ENCODE measurements around the gene GNG3. TPM values are rescaled to one million over a fixed set of nuclear protein-coding genes. Genes with fewer than 3 reads are reported as not detected.
"Not testable (repeated sequence)": the region's sequence is repeated elsewhere in the genome, so short reads cannot be mapped to it uniquely, and the experiment has no call there.

GNG3 gene
- total RNA-seq, 2 donors from 2014 or later = not detected

- no peak for DNase-seq (ENCODE audit: low spot score)
- 96% methylated on average over 11 of the region's 11 CpGs for WGBS
- intact Hi-C loops (cut with DNase I) = no loop called here
- no peak overlapping the region for H3K4me3 ChIP-seq
- TF ChIP-seq POLR2A (IDR thresholded peaks at IDR 0.05) (no peak), POLR2AphosphoS5 (IDR thresholded peaks at IDR 0.05) (no peak)
- TF ChIP-seq, protein P1, sequence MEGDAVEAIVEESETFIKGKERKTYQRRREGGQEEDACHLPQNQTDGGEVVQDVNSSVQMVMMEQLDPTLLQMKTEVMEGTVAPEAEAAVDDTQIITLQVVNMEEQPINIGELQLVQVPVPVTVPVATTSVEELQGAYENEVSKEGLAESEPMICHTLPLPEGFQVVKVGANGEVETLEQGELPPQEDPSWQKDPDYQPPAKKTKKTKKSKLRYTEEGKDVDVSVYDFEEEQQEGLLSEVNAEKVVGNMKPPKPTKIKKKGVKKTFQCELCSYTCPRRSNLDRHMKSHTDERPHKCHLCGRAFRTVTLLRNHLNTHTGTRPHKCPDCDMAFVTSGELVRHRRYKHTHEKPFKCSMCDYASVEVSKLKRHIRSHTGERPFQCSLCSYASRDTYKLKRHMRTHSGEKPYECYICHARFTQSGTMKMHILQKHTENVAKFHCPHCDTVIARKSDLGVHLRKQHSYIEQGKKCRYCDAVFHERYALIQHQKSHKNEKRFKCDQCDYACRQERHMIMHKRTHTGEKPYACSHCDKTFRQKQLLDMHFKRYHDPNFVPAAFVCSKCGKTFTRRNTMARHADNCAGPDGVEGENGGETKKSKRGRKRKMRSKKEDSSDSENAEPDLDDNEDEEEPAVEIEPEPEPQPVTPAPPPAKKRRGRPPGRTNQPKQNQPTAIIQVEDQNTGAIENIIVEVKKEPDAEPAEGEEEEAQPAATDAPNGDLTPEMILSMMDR (IDR thresholded peaks at IDR 0.05) = no peak
- no peaks in the 10 kb centered on the region for H3K27me3 ChIP-seq (replicated peaks; ENCODE audit: insufficient read depth)
- H3K27ac ChIP-seq = no peak overlapping the region
- no peaks in the 10 kb centered on the region for H3K36me3 ChIP-seq
- H3K4me1 ChIP-seq (replicated peaks) = peaks cover 7% of the 10 kb centered on the region
- H3K9me3 ChIP-seq = no peaks in the 10 kb centered on the region
Observed at GRCh38 chr11:62702246-62702645, 5.2 kb upstream of the GNG3 start.

GRCh38 chr11:62703921-62704320 lies 3.6 kb upstream of the GNG3 start:
- H3K27ac ChIP-seq; intact Hi-C loops (cut with DNase I); H3K36me3 ChIP-seq; H3K4me3 ChIP-seq; H3K9me3 ChIP-seq; DNase-seq (ENCODE audit: low spot score); H3K27me3 ChIP-seq (replicated peaks; ENCODE audit: insufficient read depth): not testable (repeated sequence)
- peaks cover 13% of the 10 kb centered on the region for H3K4me1 ChIP-seq (replicated peaks)
- WGBS = 88% methylated on average over 4 of the region's 4 CpGs

- Histone ChIP-seq H3K4me3 (peak overlapping the region; percentile 65 to 68), H3K36me3 (no peaks in the 10 kb centered on the region), H3K4me1 (replicated peaks) (peaks cover 14% of the 10 kb centered on the region), H3K27me3 (replicated peaks; ENCODE audit: insufficient read depth) (no peaks in the 10 kb centered on the region), H3K27ac (peak overlapping the region; percentile 77 to 81), H3K9me3 (no peaks in the 10 kb centered on the region)
- intact Hi-C loops (cut with DNase I) = loop anchor here (5.0 kb wide), 1 partner anchor 103 kb away; the partner anchor contains the start of gene MTA2
- TF ChIP-seq POLR2A (IDR thresholded peaks at IDR 0.05) (no peak), POLR2AphosphoS5 (IDR thresholded peaks at IDR 0.05) (no peak)
- TF ChIP-seq, protein P1 (IDR thresholded peaks at IDR 0.05) = no peak
- WGBS = 37% methylated on average over 7 of the region's 7 CpGs
- DNase-seq (ENCODE audit: low spot score) = no peak
Observed at GRCh38 chr11:62705413-62705812, 2.1 kb upstream of the GNG3 start.

DNA sequence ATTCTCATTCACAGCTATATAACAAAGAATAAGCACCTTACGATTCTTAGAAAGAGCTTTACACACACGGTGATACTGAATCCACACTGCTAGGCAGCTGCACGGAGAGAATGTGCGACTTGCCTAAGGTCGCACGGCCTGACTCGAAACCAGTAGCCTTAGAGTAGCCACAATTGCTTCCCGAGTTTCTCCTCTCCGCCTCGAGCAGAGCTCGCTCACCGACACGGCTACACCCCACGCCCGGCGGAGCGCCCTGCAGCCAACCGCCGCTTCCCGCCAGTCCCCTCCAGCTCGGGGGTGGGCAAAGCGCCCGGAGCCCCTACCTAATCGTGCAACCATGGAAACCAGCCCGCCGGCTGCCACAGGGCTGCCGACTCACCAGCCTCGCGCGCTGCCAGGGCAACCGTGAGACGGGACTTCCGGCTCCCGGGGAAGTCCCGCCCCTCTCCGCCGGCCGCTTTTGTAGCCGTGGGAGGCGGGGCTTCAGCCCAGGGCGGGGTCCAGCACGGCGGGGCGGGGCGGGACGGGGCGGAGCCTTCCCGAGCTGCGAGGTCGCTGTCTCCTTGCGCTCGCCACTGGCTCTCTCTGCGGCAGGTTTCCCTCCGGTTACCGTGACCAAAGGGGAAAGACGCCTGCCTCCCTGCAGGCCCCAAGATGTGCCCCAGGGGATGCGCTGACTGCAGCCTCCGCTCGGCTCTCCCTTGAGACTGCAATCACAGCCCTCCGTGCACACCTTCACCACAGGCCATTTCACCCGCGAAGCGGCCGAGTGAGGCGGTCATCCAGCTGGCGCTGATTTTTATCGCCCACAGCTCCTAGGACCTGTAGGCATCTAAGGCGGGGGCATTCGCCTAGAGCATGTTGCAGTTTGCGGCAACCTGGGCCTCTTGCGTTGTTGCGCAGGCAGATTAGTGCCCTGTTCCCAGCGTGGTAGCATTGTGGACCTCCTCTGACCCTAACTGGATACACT lies 1.3 kb upstream of the GNG3 start:
- intact Hi-C loops (cut with DNase I) = loop anchor here (5.0 kb wide), 1 partner anchor 104 kb away; the partner anchor contains the start of gene MTA2
- peak overlapping the region; percentile 77 to 81 for H3K27ac ChIP-seq
- H3K9me3 ChIP-seq = no peaks in the 10 kb centered on the region
- peak overlapping the region; percentile 65 to 68 for H3K4me3 ChIP-seq
- H3K27me3 ChIP-seq (replicated peaks; ENCODE audit: insufficient read depth) = no peaks in the 10 kb centered on the region
- 3% methylated on average over 72 of the region's 73 CpGs for WGBS
- no peaks in the 10 kb centered on the region for H3K36me3 ChIP-seq
- TF ChIP-seq, protein P1 (IDR thresholded peaks at IDR 0.05) = no peak
- TF ChIP-seq POLR2AphosphoS5 (IDR thresholded peaks at IDR 0.05) (peak; percentile 91), POLR2A (IDR thresholded peaks at IDR 0.05) (peak; percentile 60)
- peaks cover 14% of the 10 kb centered on the region for H3K4me1 ChIP-seq (replicated peaks)
- peak; percentile 95 for DNase-seq (ENCODE audit: low spot score)

- H3K4me3 ChIP-seq = no peak overlapping the region
- TF ChIP-seq, protein P1 (IDR thresholded peaks at IDR 0.05) = no peak
- TF ChIP-seq POLR2A (IDR thresholded peaks at IDR 0.05) = no peak
- TF ChIP-seq POLR2AphosphoS5 (IDR thresholded peaks at IDR 0.05) = no peak
Observed at GRCh38 chr11:62706850-62707247, 627 bp upstream of the GNG3 start.

More at GRCh38 chr11:62706850-62707247, 627 bp upstream of the GNG3 start:
- H3K4me1 ChIP-seq (replicated peaks) = peaks cover 14% of the 10 kb centered on the region
- H3K27me3 ChIP-seq (replicated peaks; ENCODE audit: insufficient read depth) = no peaks in the 10 kb centered on the region
- H3K27ac ChIP-seq = peak overlapping the region; percentile 77 to 81
- WGBS = 83% methylated on average over 8 of the region's 8 CpGs
- intact Hi-C loops (cut with DNase I) = loop anchor here (5.0 kb wide), 1 partner anchor 105 kb away; the partner anchor contains the start of gene MTA2
- H3K9me3 ChIP-seq = no peaks in the 10 kb centered on the region
- DNase-seq (ENCODE audit: low spot score) = no peak
- no peaks in the 10 kb centered on the region for H3K36me3 ChIP-seq

Data from prostate gland (tissue), 2 donors.